ENCODE data around the gene PRPF18.
"Not testable (repeated sequence)": the region's sequence is repeated elsewhere in the genome, so short reads cannot be mapped to it uniquely, and the experiment has no call there.

The PRPF18 gene, protein sequence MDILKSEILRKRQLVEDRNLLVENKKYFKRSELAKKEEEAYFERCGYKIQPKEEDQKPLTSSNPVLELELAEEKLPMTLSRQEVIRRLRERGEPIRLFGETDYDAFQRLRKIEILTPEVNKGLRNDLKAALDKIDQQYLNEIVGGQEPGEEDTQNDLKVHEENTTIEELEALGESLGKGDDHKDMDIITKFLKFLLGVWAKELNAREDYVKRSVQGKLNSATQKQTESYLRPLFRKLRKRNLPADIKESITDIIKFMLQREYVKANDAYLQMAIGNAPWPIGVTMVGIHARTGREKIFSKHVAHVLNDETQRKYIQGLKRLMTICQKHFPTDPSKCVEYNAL

DNA sequence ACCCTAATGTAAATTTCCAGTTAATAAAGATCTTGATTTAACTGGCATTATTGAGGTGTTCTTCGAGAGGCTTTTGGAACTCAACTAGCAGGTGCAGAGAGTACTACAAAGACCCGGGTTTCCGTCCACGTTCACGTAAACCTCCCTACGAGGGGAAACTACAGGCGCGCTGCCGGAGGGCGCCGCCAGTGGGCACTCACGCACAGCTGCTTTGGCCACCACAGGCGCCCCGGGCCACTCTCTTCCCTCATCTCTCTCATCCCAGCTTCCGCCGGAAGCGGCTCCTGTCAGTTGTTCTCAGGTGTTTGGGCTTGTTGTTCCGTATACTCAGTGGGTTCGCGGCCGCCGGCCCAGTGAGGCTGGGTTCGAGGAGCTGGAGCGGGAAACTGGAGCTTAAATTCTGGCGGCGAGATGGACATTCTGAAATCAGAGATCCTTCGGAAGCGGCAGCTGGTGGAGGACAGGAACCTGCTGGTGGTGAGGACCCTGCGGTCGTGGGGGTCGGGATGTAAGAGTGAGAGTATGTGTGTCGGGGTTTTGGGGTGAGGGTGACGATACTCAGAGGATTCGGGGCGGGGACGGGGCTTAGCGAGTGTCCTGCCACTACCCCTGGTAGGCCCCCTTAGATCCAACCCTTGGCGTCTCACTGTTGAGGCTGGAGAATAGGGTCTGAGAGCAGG is at the start of gene PRPF18:
TSS of gene PRPF18 (plus strand) at position 290 of the 680 bp plus-strand sequence. CDS start at position 412, 122 bp downstream.
- peak in 55 of 56 donors; percentile 53 to 96 (median 87) for DNase-seq

DNA sequence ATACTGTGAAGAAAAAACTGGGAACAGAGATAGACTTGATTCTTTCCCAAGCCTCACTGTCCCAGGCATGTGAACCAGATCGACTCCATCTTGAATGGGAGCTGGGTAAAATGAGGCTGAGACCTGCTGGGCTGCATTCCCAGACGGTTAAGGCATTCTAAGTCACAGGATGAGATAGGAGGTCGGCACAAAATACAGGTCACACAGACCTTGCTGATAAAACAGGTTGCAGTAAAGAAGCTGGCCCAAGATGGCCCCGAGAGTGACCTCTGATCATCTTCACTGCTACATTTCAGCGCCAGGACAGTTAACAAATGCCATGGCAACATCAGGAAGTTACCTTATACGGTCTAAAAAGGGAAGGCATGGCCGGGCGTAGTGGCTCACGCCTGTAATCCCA is 48.8 kb upstream of the PRPF18 start:
- DNase-seq, result not testable (repeated sequence)

DNA sequence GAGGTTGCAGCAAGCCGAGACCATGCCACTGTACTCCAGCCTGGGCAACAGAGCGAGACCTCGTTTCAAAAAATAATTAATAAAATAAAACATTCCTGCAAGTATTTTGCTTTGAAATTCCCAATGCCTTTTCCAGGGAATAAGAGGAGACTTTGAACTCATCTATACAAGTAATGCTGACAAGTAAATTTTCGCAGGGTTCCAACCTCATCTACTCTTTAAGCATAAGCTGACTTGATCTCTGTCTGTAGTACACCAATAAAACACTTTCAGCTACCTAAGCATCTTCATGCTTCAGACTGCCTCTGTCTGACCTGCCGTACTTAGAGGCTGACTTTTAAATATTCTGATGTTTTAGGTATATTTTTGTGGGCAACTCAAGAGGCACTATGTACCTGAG is 44.2 kb upstream of the PRPF18 start:
- no peak for DNase-seq

DNA sequence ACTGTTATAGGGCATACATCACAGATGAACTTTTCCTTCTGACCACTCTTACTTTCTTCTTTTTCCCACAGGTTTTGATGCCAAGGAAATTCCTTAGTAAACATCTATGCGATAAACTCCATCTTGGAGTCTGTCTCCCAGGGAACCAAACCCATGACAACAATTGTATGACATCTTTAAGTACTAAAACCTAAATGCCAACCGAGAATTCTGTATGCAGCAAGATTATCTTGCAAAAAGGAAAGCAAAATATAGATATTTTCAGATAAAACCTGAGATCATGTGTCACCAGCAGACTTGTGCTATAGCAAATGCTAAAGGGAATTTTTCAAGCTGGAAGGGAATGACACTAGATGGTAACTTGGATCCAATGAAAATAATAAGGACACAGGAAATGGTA is 36.0 kb upstream of the PRPF18 start:
- DNase-seq, result no peak

DNA sequence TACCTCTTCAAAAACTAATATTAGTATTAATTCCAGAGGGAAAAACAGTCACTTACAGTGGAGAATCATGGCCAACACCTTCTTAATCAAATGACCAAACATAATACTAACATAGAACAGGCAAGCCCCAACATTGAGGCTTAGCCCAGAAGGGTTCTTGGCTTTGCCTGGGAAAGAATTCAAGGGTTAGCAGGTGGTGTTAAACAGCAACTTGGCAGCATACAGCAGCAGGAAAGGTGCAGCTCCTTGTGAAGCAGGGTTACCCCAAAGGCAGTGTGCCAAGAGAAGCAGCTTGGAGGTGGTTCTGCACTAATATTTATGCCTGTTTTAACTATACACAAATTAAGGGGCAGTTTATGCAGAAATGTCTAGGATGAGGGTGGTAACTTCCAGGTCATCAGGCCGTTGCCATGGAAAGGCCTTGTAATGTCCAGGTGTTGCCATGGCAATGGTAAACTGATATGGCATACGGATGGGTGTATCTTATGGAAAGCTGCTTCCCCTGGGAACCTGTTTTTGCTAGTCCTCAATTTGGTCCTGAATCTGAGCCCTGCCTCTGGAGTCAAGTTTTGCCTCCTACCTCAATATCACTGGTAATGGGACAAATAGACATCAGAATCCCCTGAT is 30.8 kb upstream of the PRPF18 start:
- no peak for DNase-seq

DNA sequence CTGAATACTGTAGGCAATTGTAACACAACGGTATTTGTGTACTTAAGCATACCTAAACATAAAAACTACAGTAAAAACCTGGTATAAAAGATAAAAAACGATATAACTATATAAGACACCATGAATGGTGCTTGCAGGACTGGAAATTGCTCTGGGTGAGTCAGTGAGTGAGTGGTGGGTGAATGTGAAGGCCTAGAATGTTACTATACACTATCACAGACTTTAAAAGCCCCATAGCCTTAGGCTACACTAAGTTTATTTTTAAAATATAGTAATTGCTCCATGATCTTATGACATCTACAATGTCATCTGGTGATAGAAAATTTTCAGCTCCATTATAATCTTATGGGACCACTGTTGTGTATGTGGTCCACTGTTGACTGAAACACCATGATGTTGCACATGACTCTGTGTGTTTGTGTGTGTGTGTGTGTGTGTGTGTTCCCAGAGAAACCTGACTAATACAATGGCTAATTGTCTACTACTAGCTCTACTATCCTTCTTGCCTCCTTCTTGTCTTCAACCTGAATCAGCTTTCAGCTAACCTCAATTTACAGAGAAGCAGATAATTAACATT is 27.6 kb upstream of the PRPF18 start:
- no peak for DNase-seq

DNA sequence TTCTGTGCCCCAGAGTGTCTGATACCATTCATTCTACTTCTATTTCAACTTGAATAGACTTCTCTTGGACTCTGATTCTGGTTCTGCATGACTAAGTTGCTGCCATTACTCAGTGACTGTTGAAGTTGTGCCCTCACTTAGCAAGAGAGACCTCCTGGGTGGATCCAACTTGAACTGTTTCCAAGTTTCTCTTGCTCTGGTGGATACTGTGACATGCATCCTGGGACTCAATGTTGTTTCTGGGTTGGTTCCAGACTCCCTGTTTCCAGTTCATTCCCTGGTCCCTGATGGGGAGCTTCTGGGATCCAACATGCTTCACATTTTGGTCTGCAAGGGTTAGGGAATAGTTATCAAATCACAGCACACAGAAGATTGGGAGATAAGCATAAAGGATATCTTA is 26.2 kb upstream of the PRPF18 start:
- DNase-seq, result no peak

DNA sequence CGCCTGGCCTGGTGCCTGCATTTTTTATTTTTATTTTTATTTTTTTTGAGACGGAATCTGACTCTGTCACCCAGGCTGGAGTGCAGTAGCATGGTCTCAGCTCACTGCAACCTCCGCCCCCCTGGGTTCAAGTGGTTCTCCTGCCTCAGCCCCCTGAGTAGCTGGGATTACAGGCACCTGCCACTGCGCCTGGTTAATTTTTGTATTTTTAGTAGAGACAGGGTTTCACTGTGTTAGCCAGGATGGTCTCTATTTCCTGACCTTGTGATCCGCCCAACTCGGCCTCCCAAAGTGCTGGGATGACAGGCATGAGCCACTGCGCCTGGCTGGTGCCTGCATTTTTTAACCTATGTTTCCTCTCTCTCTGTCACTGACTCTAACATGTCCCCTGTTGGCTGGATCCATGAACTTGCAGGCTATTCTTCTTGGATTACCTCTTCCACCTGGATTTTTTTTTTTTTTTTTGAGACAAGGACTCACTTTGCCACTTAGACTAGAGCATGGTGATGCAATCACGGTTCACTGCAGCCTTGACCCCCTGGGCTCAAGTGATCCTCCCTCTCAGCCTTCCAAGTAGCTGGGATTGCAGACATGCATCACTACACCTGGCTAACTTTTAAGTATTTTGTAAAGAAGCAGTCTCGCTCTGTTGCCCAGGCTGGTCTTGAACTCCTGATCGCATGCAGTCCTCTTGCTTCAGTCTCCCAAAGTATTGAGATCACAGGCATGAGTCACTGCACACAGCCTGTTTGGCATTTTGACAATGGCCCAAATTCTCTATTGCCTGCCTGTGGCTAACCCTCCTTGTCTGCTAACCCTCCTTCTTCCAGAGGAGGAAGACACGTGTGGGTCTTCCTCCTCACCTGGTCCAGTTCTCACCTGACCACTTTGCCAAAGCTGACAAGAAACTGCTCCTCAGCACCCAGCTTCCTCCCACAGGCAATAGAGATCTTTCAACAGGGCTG is 23.0 kb upstream of the PRPF18 start:
- DNase-seq, result no peak

DNA sequence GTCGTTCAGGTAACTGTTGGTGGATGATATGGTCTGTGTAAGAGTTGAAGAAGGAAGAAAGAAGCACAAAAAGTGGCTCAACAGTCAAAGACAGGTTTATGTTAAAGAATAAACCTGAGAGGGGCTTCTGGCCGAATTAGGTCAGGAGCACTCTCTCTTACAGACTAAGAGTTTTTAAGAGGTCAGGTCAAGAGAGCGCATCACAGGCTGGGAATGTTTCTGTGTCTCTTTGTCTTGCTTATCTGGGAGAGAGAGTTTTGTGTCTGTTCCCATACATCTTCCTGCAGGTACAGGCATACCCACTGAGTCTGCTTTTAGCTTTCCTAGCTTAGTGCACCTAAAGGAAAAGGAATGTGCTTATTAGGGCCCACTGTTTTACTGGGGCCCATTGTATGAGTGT is 22.2 kb upstream of the PRPF18 start:
- DNase-seq, result no peak

DNA sequence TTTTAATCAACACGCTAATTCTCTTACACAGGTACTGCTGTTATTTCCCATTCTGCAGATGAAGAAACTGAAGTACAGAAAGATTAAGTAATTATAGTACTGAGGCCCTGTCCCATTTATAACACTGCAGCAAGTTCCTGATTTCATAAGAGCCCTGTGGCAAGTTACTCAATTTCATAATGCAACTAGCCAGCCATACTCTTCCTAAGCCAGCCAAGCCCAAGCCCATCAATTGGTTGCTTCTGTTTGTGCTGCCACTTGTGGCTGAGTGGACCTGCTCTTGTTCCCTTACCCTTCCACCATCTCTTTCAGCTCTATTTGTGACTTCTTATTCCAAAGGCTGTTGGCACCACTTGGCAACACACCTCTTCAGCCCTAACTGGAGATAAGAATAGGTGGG is 19.7 kb upstream of the PRPF18 start:
- no peak for DNase-seq

DNA sequence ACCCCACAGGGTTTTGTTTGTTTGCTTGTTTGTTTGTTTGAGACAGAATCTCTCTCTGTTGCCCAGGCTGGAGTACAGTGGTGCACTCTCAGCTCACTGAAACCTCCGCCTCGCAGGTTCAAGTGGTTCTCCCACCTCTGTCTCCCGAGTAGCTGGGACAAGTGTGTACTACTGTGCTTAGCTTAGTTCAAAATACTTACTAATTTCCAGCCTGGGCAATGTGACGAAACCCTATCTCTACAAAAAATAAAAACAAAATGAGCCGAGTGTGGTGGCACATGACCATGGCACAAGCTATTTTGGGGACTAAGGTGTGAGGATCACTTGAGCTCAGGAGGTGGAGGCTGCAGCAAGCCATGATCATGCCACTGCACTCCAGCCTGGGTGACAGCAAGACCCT is 15.2 kb upstream of the PRPF18 start:
- no peak for DNase-seq

DNA sequence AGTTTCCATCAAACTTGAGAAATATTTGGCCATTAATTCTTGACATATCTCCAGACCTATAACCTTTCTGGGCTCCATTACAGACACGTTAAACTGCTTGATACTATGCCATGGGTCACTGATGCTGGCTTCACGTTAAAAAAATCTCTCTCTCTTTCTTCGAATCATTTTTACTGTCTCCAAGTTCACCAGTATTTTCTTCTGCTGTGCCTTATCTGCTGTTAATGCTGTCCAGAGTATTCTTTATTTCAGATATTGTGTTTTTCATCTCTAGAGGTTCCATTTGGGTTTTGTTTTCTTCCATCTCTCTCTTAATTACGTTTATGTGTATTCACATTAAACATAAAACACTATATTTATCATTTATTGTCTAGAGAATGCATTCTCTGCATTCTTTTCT is 12.8 kb upstream of the PRPF18 start:
- no peak for DNase-seq

DNA sequence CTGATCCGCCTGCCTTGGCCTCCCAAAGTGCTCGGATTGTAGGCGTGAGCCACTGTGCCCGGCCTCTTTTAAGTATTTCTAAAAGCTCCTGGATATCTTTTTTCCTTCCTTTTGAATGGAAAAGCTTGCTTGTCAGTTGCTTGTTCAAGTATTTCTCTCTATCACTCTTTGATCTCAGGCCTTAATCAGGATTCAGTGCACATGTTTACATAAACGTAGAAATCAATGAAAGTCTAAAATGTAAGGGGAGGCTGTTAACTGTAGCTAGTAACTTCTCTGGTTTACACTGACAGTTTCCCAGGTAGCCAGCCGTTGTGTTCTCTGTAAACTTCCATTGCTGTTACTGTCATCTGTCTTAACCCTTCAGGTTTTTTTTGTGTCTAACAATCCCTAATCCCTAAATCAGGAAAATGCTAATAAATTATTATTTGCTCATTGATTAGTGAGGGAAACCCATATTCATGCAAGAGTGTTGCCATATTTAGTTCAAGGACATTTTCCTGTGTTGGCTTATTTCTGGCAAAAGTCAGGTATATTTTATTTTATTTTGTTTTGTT is 1.5 kb upstream of the PRPF18 start:
- no peak for DNase-seq

DNA sequence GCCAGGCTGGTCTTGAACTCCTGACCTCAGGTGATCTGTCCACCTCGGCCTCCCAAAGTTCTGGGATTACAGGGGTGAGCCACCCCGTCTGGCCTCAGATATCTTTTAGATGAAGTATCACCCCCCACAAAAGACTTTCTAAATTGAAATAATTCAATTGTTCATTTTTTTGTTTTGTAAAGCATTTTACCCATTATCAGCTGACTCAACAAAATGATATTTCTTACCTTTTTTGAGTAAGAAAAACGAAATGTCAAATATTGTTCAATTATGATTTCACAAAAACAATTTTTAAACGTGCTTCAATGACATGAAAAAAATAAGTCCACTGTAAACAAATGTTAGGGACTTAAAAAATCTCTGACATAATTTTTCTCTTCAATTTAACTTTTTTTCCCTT is 822 bp upstream of the PRPF18 start:
- no peak for DNase-seq

DNA sequence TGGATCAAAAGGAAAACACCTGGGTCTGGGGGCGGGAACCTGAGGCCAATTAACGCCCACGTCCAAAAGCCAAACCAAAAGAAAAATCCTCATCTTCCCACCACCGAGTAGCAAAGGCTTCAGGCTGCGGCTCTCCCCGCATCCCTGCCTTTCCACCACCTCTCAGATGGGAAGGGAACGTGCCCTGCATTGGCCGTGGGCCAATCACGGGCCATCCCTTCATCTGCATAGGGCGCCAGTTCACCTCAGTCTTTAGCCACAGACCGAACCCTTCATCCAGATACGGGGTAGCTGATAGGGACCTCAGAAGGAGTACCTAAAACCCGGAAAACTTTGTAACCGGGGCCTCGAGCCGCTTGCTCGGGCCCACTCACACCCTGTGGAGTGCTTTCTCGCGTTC is 626 bp downstream of the PRPF18 start:
- DNase-seq, result peak in 4 of 56 donors; percentile 13 to 25 (median 22)

DNA sequence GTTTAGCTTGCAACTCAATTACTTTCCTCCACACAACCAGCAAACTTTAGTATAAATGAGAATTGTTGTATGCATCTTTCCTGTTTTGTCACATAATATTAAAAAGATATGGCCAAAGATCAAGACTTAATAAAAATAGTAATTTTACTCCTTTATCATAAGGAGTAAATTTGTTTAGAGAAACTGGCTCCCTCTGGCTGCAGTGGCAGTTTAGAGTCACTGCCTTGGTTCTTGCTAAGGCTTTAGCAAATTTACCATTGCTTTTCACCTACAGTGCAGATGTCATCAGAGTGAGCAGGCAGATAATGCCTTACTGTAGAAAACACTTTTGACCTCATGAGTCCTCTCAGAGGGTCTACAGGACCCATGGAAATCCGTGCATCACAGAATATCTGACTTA is 2.6 kb downstream of the PRPF18 start:
- DNase-seq, result no peak

DNA sequence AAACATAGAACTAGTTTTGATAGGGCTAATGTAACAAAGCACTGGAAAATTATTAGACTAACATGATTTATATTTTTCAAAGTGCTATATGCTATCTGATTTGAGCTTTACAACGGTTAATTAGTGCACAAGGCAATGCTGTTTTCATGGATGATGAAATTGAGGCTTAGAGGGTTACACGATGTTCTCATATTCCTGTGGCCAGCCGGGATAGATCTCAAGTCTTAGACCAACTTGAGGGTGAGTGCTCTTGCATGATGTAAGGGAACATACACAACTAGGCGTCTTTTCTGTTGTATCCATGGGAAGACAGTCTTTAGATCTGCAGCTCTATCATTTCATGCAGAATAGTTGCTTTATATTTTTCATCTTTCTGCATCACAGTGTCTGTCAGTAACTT is 4.1 kb downstream of the PRPF18 start:
- no peak for DNase-seq

DNA sequence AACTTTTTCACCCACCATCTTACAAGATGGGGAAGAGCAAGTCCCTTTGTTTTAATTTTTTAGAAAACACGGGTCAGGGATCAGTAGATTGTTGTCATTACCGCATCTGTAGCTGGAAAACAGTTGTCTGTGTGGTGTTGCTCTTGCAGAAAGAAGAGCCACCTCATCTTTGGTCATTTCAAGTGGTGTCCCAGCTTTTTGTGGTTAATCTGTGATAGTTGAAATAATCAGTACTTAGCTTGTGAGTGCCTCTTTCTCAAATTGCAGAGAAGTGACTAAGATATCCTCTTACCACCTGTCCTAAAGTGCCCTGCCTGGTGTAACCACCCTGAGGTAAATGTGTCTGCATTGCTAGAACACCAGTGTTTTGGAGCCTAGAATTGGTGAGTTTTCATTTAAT is 5.5 kb downstream of the PRPF18 start:
- DNase-seq, result no peak

DNA sequence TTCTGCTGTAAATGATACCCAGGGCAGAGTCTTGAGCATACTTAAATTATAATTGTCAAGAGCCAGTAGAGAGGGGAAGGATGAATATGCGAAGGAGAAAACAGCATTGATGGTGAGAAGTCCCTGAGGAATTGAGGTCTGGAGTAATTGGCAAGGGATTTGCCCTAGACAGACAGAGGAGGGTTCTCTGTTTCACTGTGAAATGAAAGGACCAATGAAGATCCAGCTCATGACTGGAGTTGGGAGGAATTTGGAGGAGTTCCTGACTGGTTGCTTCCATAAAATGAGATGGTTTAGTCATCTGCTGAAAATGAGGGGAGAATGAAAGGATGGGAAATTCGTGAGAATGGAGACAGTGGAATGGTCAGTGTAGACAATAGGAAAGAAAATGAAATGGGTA is 6.8 kb downstream of the PRPF18 start:
- DNase-seq, result no peak

DNA sequence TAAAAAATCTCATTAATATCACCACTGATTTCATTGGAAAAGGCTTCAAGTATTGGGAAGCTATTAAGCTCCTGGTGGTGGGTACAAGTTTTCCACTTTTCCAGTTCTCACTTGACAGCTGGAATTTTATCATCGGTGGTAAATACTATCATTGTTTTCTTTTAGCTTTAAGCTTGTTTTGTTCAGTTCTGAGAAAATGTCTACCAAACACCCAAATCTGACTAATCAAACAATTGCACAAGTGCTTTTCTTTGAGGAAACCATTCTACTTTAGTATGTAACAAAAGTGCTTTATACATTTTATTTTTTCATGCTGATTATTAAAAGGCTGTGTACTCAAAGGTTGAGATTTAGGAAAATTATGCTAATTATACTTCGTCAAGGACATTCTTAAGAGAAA is 7.9 kb downstream of the PRPF18 start:
- no peak for DNase-seq

DNA sequence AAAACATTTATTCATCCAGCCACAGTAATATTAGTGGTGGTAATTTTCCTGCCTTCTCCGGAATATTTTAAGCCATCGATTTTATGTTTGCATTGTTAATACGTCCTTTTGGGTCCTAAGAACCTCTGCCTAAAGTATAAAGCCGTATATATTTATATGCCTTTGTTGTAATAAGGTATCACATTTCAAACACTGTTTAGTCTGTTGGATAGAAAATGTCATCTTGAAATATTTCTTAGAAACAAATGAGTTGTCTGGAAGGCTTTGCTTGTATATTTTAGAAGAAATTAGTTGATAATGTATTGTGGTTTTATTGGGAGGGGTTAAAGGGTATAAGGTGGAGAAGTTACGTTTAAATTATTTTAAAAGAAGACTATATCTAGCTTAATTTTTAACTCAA is 11.1 kb downstream of the PRPF18 start:
- no peak for DNase-seq

All from nucleus accumbens (tissue), 56 donors.